Measurements from ENCODE around the gene ARPC2.

Gene ARPC2

DNA sequence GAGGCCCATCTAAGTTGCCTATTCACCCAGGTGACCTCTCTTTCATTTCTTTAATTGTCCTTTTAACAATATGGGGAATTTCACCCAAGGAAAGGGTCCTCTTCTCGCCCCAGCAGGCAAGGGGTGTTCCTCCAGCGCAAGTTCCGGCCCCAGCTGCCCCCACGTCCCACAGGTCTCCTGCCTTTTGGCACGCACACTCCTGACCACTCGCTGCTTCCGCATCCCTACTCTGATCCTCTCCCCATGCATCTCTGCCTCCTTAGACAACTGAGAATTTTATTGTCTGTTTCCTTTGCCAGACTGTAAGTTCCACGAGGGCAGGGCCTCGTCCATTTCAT lies 684 bp upstream of the ARPC2 start:
- DNase-seq (ENCODE audit: low read depth in 3 of 3, low spot score in 1 of 3): no peak

- DNase-seq (ENCODE audit: low read depth in 3 of 3, low spot score in 1 of 3): peak; percentile 10 to 53 (median 34)
Measured at GRCh38 chr2:218217360-218218267, 625 bp downstream of the ARPC2 start.

- DNase-seq (ENCODE audit: low read depth in 3 of 3, low spot score in 1 of 3): no peak
Measured at GRCh38 chr2:218218268-218219185, 1.5 kb downstream of the ARPC2 start.

DNA sequence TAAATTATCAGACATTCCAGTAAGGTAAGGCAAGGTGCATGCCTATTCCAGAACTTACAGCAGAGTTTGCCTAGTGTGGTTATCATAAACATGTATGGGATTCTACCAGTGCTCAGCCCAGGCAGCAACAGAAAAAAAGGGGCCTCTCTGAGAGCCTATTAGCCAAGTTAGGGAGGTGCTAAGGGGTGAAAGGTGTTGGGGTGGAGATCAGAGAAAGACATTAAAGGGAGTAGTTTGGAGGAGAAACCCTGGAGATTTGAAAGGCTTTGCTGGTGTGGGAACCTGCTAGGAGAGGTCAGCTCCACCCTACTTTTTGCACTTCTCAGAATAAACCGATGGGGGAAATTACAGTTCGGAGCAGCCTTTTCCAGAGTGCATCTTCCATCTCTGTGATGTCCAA lies 2.9 kb downstream of the ARPC2 start:
- DNase-seq (ENCODE audit: low read depth in 3 of 3, low spot score in 1 of 3): no peak

DNA sequence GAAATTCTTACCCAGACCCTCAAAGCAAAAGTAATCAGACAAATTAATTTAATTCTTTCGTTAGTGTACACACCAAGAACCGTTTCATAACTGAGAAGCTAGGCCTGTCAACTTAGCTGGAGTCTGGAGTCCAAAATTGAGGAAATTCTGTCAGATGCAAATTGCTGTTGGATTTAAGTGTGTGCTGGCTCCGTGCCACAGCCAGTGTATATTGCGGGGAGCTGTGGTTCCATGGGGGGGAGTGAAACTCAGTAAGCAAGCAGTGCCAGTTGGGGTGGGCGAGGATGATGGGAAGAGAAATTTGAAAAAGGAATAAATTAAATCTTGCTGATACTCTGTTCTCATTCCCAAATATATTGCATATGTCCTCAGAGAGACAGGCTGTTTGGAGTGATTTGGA lies 4.0 kb downstream of the ARPC2 start:
- DNase-seq (ENCODE audit: low read depth in 3 of 3, low spot score in 1 of 3): no peak

GRCh38 chr2:218223046-218223445 lies 6.1 kb downstream of the ARPC2 start:
- DNase-seq (ENCODE audit: low read depth in 3 of 3, low spot score in 1 of 3): no peak

GRCh38 chr2:218224186-218224585 lies 7.2 kb downstream of the ARPC2 start:
- DNase-seq (ENCODE audit: low read depth in 3 of 3, low spot score in 1 of 3): no peak

- DNase-seq (ENCODE audit: low read depth in 3 of 3, low spot score in 1 of 3): no peak
Measured at GRCh38 chr2:218226903-218227302, 9.9 kb downstream of the ARPC2 start.

GRCh38 chr2:218228366-218229090 lies 11.5 kb downstream of the ARPC2 start:
- DNase-seq (ENCODE audit: low read depth in 3 of 3, low spot score in 1 of 3): no peak

- DNase-seq (ENCODE audit: low read depth in 3 of 3, low spot score in 1 of 3): peak in 1 of 3 donors; percentile 18
Measured at GRCh38 chr2:218229239-218229638, 12.2 kb downstream of the ARPC2 start.

- DNase-seq (ENCODE audit: low read depth in 3 of 3, low spot score in 1 of 3): no peak
Measured at GRCh38 chr2:218229851-218230250, 12.9 kb downstream of the ARPC2 start.

DNA sequence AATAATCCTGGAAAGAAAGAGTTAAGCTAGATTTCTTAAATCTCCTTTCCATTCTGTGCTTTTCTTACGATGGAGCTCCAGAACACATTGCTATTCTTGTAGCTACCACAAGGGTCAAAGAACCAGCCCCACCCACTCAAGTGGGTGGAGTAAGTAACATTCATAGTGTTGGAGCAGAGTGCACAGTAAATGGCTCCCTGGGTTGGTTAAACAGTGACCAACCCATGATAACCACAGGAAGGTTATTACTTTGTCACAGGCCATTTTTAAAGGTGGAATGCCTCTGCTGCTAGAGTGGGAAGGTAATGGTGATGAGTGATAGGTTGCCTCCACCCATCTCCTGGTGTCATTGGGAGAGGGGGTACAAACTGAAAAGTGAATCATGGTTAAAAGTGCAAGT lies 13.9 kb downstream of the ARPC2 start:
- DNase-seq (ENCODE audit: low read depth in 3 of 3, low spot score in 1 of 3): no peak

GRCh38 chr2:218233543-218233942 lies 16.6 kb downstream of the ARPC2 start:
- no peak for DNase-seq (ENCODE audit: low read depth in 3 of 3, low spot score in 1 of 3)

DNA sequence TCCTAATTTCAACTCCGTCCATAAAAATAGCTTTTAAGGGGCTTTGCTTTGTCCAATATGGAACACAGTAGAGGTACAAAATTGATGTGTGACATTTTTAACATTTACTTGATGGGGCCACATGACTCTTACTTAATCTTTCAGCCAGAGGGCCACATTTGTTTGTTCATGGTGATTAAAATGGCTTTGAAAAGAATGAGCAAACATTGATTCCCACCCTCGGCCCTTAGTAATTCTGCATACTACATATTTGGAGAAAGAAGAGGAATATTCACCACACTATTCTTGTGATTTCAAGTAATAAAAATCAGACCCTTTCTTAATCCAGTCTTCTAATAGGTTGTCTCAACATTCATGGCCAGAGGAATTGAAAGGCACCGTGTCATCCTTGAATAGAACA lies 17.5 kb downstream of the ARPC2 start:
- no peak for DNase-seq (ENCODE audit: low read depth in 3 of 3, low spot score in 1 of 3)

DNA sequence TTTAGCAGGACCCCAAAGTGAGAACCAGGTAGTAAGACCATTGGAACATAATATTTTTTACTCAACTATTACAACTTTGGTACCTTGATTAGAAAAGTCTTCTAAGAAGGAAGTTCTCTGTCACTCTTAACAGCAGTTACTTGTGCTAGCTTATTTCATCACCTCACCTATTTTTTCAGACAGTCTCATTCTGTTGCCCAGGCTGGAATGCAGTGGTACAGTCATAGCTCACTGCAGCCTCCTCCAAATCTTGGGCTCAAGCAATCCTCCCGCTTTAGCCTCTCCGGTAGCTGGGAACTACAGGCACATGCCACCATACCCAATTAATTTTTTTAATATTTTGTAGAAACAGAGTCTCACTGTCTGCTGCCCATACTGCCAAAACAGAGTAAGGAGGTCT lies 18.0 kb downstream of the ARPC2 start:
- no peak for DNase-seq (ENCODE audit: low read depth in 3 of 3, low spot score in 1 of 3)

DNA sequence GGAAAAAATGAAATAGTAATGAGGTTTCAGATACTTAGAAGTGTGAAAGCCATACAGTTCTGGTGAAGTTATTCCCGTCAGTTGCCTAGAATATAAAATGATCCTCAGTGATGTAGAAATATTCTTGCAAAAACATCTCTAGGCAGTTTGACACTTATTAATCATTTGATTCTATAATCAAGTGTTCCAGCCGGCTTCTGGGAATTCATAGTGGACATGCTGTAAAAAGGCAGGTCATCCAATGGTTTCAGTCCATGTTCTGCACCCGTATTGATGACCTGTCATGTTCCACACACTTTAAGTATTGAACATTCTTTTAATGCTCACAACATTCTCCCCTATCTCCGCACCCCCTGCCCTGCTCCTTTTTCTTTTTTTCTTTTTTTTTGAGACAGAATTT lies 19.8 kb downstream of the ARPC2 start:
- DNase-seq (ENCODE audit: low read depth in 3 of 3, low spot score in 1 of 3): no peak

- no peak for DNase-seq (ENCODE audit: low read depth in 3 of 3, low spot score in 1 of 3)
Measured at GRCh38 chr2:218238887-218239286, 21.9 kb downstream of the ARPC2 start.

DNA sequence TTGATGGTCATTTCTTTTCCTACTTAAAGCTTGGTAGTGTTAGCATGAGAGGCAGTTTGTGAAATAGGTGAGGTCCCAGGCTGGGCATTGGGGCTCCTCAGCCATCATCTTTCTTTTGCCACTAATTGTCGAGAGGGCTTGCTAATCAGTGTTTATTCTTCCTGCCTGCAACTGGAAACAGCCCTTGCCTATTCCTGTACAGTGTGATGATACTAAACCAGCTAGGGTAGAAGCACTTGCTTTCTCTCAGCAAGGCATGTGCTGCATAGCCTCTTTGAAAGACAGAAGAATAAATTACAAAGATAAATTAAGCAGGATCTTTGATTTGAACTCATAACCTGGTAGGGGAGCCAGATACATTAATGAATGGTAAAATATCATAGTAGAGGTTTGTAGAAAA lies 27.2 kb downstream of the ARPC2 start:
- DNase-seq (ENCODE audit: low read depth in 3 of 3, low spot score in 1 of 3): no peak

- no peak for DNase-seq (ENCODE audit: low read depth in 3 of 3, low spot score in 1 of 3)
Measured at GRCh38 chr2:218244665-218245064, 27.7 kb downstream of the ARPC2 start.

GRCh38 chr2:218245214-218245613 lies 28.2 kb downstream of the ARPC2 start:
- no peak for DNase-seq (ENCODE audit: low read depth in 3 of 3, low spot score in 1 of 3)

- no peak for DNase-seq (ENCODE audit: low read depth in 3 of 3, low spot score in 1 of 3)
Measured at GRCh38 chr2:218249691-218250090, 32.7 kb downstream of the ARPC2 start.
